Measurements from ENCODE around the gene TTC21B.

DNA sequence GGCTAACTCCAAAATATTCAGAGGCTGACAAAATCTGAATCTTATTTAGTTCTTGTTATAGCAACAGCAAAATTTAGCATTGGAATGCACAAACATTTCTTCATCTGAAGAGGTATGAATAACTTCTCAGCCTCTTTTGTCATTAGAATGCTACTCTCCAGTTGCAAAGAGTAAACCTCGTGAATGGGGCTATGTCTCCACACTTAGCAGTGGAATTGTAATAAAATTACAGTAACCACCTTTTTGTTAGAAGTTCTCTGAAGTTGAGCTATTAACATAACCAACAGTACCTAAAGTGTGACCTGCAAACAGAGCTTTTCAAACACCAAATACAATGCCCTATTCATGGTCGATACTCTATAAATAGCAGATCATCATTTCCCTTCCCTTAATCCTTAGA, 109.4 kb downstream of the TTC21B start:
- TF ChIP-seq, protein P1, sequence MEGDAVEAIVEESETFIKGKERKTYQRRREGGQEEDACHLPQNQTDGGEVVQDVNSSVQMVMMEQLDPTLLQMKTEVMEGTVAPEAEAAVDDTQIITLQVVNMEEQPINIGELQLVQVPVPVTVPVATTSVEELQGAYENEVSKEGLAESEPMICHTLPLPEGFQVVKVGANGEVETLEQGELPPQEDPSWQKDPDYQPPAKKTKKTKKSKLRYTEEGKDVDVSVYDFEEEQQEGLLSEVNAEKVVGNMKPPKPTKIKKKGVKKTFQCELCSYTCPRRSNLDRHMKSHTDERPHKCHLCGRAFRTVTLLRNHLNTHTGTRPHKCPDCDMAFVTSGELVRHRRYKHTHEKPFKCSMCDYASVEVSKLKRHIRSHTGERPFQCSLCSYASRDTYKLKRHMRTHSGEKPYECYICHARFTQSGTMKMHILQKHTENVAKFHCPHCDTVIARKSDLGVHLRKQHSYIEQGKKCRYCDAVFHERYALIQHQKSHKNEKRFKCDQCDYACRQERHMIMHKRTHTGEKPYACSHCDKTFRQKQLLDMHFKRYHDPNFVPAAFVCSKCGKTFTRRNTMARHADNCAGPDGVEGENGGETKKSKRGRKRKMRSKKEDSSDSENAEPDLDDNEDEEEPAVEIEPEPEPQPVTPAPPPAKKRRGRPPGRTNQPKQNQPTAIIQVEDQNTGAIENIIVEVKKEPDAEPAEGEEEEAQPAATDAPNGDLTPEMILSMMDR (IDR thresholded peaks at IDR 0.05; ENCODE audit: control extremely low read depth in 1 of 3, insufficient read depth in 1 of 3, low read depth in 1 of 3, low read length in 3 of 3) = no peak
- TF ChIP-seq BCL11A (IDR thresholded peaks at IDR 0.05; ENCODE audit: low read depth in 2 of 2, low read length in 2 of 2) = no peak
